Transverse colon (tissue), 4 donors: ENCODE results near the gene SURF6. TPM values are rescaled to one million over a fixed set of nuclear protein-coding genes. Genes with fewer than 3 reads are reported as not detected.
"Not testable (repeated sequence)": the region's sequence is repeated elsewhere in the genome, so short reads cannot be mapped to it uniquely, and the experiment has no call there.

Experiments
- DNase-seq: peaks from one replicate; pipeline ENCODE4 v3.0.0-alpha.2; 2019
- H3K27ac ChIP-seq, 4 donors: fragments of 200-600 bp; sonication (generic); 2 replicates each; pipeline ENCODE4 v1.5.1; 2016 to 2018; ENCODE audit warnings: inconsistent platforms in 4 of 4
- H3K27me3 ChIP-seq: fragments of 200-600 bp; sonication (generic); 2 replicates; pipeline ENCODE4 v1.5.1; 2017; ENCODE audit warnings: inconsistent platforms
- H3K36me3 ChIP-seq, 4 donors: fragments of 200-600 bp; sonication (generic); 2 replicates each; pipeline ENCODE4 v1.5.1; 2017 to 2019; ENCODE audit warnings: inconsistent platforms in 4 of 4
- H3K4me1 ChIP-seq, 4 donors: fragments of 200-600 bp; sonication (generic); 2 replicates each; pipeline ENCODE4 v1.5.1; 2017 to 2020; ENCODE audit warnings: inconsistent platforms in 4 of 4
- H3K4me3 ChIP-seq, 4 donors: fragments of 200-600 bp; sonication (generic); 1 replicate in 1 of 4; 2 replicates in 3 of 4; pipeline versions ENCODE4 v1.5.1 to v1.6.1; 2017 to 2019; ENCODE audit warnings: inconsistent platforms in 4 of 4
- H3K9me3 ChIP-seq, 2 donors: fragments of 200-600 bp; sonication (generic); 2 replicates each; pipeline ENCODE4 v1.5.1; 2017 to 2019; ENCODE audit warnings: inconsistent platforms in 2 of 2
- EP300 ChIP-seq: sonication (generic); formaldehyde crosslinking; IDR thresholded peaks from one replicate; pipeline ENCODE4 v1.6.1; 2017; ENCODE audit warnings: antibody characterized with exemption, low read depth
- POLR2A ChIP-seq: fragments of 450-650 bp; IDR thresholded peaks from one replicate; pipeline ENCODE4 v1.6.1; 2016; ENCODE audit warnings: antibody characterized with exemption, mild to moderate bottlenecking, moderate library complexity
- POLR2AphosphoS5 ChIP-seq, 3 donors: sonication (generic); formaldehyde crosslinking; IDR thresholded peaks; one replicate each; pipeline ENCODE4 v1.6.1; 2016; ENCODE audit warnings: antibody characterized with exemption in 3 of 3
- WGBS, 2 donors: methylation state at CpG; one replicate each; pipeline ENCODE4 v1.1.5; 2018; ENCODE audit warnings: low coverage in 1 of 2; 5-methylcytosine and 5-hydroxymethylcytosine counted together
- in situ Hi-C, 4 donors: fragments of 200-750 bp; cut with MboI; loops; one replicate each; pipeline versions ENCODE4 v1.15.0 to v1.15.1; 2017; ENCODE audit warnings: low sequenced_read_pairs in 3 of 4, low pct_ligation_motif_present in 1 of 4, low pct_unique_long_range_greater_than_20kb in 1 of 4
- intact Hi-C: fragments of 100-400 bp; cut with DNase I; formaldehyde crosslinking; loops from one replicate; pipeline ENCODE4 v1.15.1; 2023; ENCODE audit warnings: low total_unique reads
- total RNA-seq, 4 donors: library from RNA; depleted of rRNA; stranded (reverse); fragments of >200 nt; gene quantifications; one replicate each; pipeline ENCODE4 v1.1.0, GENCODE V29; 2016
- TF ChIP-seq, protein P1 (sequence below), 5 experiments: fragments of 200-600 bp in 3 of 5; fragments of 450-650 bp in 2 of 5; sonication (generic) in 3 of 5; IDR thresholded peaks; 1 replicate in 2 of 5; 2 replicates in 3 of 5; pipeline ENCODE4 v1.5.1; 2016 to 2017; ENCODE audit warnings: antibody characterized with exemption in 5 of 5, inconsistent platforms in 3 of 5, mild to moderate bottlenecking in 2 of 5, moderate library complexity in 1 of 5

Gene SURF6
- total RNA-seq, 4 donors from 2014 or later, result 18.1 to 61.3 (median 22.5) TPM

DNA sequence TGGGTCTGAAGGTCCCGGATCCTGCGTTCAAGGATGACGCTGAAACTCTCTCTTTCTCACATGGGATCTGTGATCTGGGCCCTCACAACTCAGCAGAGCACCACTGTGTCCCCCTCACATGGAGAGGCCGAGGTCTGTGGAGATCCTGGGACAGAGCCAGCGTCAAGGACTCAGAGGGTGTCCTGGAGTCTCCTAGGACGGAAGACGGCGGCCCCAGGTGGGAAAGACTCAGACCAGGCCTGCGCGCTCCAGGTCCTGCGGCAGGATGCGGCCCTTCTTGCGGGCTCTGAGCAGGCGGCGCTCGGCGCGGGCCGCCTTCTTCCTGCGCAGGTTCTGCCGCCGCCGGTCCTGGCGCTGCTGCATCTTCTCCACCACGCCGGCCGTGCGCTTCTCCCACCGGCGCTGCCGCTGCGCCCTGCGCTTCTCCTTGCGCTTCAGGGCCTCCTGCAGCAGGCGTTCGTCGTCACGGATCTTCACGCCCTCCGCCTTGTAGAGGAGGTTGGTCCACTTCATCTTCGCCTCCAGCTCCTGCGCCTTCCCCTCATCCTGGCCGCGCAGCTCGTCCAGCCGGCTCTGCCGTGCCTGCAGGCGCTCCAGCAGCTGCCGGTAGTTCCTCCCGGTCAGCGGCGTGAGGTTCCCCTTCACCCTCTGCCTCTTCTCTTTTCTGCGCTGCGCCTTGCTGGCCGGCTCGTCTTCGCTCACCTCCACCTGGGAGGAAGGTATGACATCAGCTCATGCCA, 4.2 kb downstream of the SURF6 start:
- DNase-seq, result no peak
- intact Hi-C loops, result no loop called here
- H3K4me1 ChIP-seq, result peaks cover 11 to 32% (median 30%) of the 10 kb centered on the region in 4 donors
- WGBS, 2 donors, result 98% methylated on average over 57 of the region's 57 CpGs; no CpG with 5 or more reads in 1 of the 2 donors
- in situ Hi-C loops, result loop anchor here in 1 of 4 donors (25.0 kb wide), 1 partner anchor 295 kb away; the partner anchor contains the start of gene GTF3C5
- H3K4me3 ChIP-seq, result no peak overlapping the region
- no peaks in the 10 kb centered on the region for H3K9me3 ChIP-seq
- TF ChIP-seq POLR2AphosphoS5 (IDR thresholded peaks at IDR 0.05), result no peak
- TF ChIP-seq, protein P1, sequence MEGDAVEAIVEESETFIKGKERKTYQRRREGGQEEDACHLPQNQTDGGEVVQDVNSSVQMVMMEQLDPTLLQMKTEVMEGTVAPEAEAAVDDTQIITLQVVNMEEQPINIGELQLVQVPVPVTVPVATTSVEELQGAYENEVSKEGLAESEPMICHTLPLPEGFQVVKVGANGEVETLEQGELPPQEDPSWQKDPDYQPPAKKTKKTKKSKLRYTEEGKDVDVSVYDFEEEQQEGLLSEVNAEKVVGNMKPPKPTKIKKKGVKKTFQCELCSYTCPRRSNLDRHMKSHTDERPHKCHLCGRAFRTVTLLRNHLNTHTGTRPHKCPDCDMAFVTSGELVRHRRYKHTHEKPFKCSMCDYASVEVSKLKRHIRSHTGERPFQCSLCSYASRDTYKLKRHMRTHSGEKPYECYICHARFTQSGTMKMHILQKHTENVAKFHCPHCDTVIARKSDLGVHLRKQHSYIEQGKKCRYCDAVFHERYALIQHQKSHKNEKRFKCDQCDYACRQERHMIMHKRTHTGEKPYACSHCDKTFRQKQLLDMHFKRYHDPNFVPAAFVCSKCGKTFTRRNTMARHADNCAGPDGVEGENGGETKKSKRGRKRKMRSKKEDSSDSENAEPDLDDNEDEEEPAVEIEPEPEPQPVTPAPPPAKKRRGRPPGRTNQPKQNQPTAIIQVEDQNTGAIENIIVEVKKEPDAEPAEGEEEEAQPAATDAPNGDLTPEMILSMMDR (IDR thresholded peaks at IDR 0.05), result no peak
- TF ChIP-seq POLR2A, result no peak
- TF ChIP-seq EP300, result no peak
- no peaks in the 10 kb centered on the region for H3K27me3 ChIP-seq
- no peak overlapping the region for H3K27ac ChIP-seq
- peaks cover 0 to 38% (median 20%) of the 10 kb centered on the region in 4 donors for H3K36me3 ChIP-seq

DNA sequence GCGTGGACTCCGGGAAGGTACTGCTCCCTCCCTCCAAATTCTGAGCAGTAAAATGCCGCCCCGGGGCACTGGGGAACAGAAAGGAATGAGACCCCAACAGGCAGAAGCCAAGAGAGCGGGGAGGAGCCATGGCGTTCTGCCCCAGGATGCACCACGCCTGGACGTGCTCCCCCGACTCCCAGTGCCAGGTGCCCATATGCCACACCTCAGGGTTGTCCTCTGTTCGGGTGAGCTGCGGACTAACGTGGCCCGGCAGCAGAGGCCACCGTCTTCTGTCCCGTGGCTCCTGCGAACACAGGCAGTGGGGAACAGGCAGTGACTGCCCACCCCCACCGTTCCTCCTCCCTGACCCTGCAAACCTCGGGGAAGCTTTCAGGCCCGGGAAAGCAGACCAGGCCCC, 4.8 kb downstream of the SURF6 start:
- peaks cover 11 to 26% (median 25%) of the 10 kb centered on the region in 4 donors for H3K4me1 ChIP-seq
- H3K27me3 ChIP-seq, result no peaks in the 10 kb centered on the region
- in situ Hi-C loops (loop anchor here in 1 of 4 donors (25.0 kb wide), 1 partner anchor 294 kb away; the partner anchor contains the start of gene GTF3C5), intact Hi-C loops (no loop called here)
- H3K36me3 ChIP-seq, result peaks cover 0 to 38% (median 20%) of the 10 kb centered on the region in 4 donors
- no peak overlapping the region for H3K27ac ChIP-seq
- DNase-seq, result no peak
- WGBS, 2 donors, result 83% methylated on average over 18 of the region's 19 CpGs; no CpG with 5 or more reads in 1 of the 2 donors
- no peak overlapping the region for H3K4me3 ChIP-seq
- no peaks in the 10 kb centered on the region for H3K9me3 ChIP-seq
- no peak for TF ChIP-seq POLR2AphosphoS5 (IDR thresholded peaks at IDR 0.05)

DNA sequence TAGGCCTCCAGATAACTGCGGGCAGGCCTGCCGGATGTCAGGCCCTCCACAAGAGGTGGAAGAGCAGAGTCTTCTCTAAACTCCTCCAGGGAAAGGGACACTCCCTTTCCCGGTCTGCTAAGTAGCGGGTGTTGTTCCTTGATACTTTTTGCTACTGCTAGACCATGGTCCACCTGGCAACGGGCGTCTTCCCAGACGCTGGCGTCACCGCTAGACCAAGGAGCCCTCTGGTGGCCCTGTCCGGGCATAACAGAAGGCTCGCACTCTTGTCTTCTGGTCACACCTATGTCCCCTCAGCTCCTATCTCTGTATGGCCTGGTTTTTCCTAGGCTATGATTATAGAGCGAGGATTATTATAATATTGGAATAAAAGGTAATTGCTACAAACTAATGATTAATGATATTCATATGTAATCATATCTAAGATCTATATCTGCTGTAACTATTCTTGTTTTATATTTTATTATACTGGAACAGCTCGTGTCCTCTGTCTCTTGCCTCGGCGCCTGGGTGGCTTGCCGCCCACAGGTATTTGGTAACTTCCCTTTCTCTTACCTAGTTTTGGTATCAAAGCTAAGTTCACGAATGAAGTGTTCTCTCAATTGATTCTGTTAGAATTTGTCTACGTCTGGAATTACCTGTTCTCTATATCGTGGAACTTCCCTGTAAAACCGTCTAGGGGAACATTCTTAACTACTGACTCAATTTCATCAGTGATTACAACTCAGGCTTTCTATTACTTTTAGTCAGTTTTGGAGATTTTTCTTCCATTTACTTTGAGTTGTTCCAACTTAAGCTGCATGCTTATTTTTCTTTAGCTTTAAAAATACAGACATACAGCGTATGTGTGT, 6.5 kb downstream of the SURF6 start:
- peak; percentile 66 for DNase-seq
- not testable (repeated sequence) for H3K27me3 ChIP-seq, H3K9me3 ChIP-seq, H3K4me3 ChIP-seq, H3K27ac ChIP-seq
- H3K36me3 ChIP-seq, result peaks cover 0 to 38% (median 20%) of the 10 kb centered on the region in 4 donors
- in situ Hi-C loops (loop anchor here in 3 of 4 donors (10.0 to 25.0 kb wide), 2 partner anchors 145 to 292 kb away; partner anchors contain the start of gene GTF3C5 (in 1 of the 3)), intact Hi-C loops (loop anchor here (1.0 kb wide), 1 partner anchor 27 kb away; no protein-coding TSS in a partner anchor)
- TF ChIP-seq, protein P1 (IDR thresholded peaks at IDR 0.05), result peak; percentile 52 to 87 (median 64)
- peaks cover 11 to 17% (median 15%) of the 10 kb centered on the region in 4 donors for H3K4me1 ChIP-seq
- WGBS, 2 donors, result 48 to 74% methylated on average over 10 to 21 of the region's 21 CpGs

DNA sequence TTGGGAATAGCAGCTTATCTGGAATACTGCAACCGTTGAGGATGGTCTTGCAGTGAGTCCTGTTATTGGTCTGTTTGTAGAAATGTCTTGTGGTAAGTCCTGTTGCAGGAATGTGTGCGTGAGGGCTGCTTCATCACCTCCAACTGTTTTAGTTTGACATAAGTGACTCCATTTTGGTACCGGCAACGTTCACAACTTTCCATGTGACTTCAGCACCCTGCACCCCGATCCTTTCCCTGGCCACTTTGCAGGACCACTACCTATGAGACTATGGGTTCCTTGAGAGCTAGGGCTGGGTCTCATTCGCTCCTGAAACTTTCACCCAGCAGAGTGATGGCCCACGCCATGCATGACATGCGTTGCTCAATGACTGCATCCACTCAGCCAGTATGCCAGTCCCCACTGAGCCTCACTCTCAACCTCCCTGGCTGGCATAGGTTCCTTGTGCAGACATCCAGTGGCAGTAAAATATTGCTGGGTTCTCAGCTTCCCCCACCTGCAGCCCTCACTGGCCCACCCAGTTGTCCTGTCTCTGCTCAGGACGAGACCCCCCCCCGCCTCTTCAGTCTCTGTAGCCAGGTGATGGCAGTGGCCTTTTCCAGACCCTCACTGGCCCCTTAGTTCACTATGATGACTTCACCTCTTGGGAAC, 8.0 kb downstream of the SURF6 start:
- 83 to 89% methylated on average over 2 to 10 of the region's 10 CpGs for WGBS, 2 donors
- no peaks in the 10 kb centered on the region for H3K27me3 ChIP-seq
- H3K4me1 ChIP-seq, result peaks cover 0 to 1% (median under 1%) of the 10 kb centered on the region in 4 donors
- no peak overlapping the region for H3K4me3 ChIP-seq
- TF ChIP-seq EP300, result no peak
- no peak for TF ChIP-seq POLR2AphosphoS5 (IDR thresholded peaks at IDR 0.05)
- intact Hi-C loops, result no loop called here
- H3K27ac ChIP-seq, result no peak overlapping the region
- in situ Hi-C loops, result loop anchor here in 3 of 4 donors (10.0 to 25.0 kb wide), 2 partner anchors 143 to 291 kb away; partner anchors contain the start of gene GTF3C5 (in 1 of the 3)
- no peak for DNase-seq
- peaks cover 0 to 29% (median 13%) of the 10 kb centered on the region in 4 donors for H3K36me3 ChIP-seq
- no peaks in the 10 kb centered on the region for H3K9me3 ChIP-seq

DNA sequence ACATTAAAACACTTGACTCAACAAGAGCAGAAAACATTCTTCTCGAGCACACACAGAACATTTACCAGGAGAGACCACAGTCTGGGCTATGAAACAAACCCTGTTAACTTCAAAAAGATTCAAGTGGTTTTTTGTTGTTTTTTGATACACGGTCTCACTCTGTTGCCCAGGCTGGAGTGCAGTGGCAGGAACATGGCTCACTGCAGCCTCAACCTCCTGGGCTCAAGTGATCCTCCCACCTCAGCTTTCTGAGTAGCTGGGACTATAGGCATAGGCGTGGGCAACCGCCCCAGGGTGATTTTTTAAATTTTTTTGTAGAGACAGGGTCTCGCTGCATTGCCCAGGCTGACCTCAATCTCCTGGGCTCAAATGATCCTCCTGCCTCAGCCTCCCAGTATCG, 9.0 kb downstream of the SURF6 start:
- intact Hi-C loops, H3K4me3 ChIP-seq, H3K9me3 ChIP-seq, H3K27me3 ChIP-seq, H3K27ac ChIP-seq, H3K4me1 ChIP-seq, DNase-seq: not testable (repeated sequence)
- in situ Hi-C loops, result loop anchor here in 3 of 4 donors (10.0 to 25.0 kb wide), 2 partner anchors 142 to 290 kb away; partner anchors contain the start of gene GTF3C5 (in 1 of the 3)
- WGBS, 2 donors, result 83 to 93% methylated on average over 1 to 6 of the region's 6 CpGs
- H3K36me3 ChIP-seq, result peaks cover 0 to 19% (median 9%) of the 10 kb centered on the region in 4 donors
